BJ (cell line): ENCODE data around the gene ST8SIA1. TPM values are rescaled to one million over a fixed set of nuclear protein-coding genes. Genes with fewer than 3 reads are reported as not detected.

Experiments used
- CTCF ChIA-PET: fragments of 350-600 bp; formaldehyde crosslinking; extraction: SDS; loops from one replicate; lab custom pipeline; 2021; ENCODE audit warnings: antibody characterized with exemption, inconsistent platforms; lab: Yijun Ruan, JAX
- POLR2A ChIA-PET: fragments of 300-600 bp; sonication (Branson Sonifier 250); formaldehyde crosslinking; extraction: SDS; loops from one replicate; lab custom pipeline; 2021; ENCODE audit warnings: antibody characterized with exemption; lab: Charles Lee
- DNase-seq: peaks from one replicate; pipeline ENCODE4 v3.0.0-alpha.2; 2011; ENCODE audit warnings: low read depth
- H3K27me3 ChIP-seq: 2 replicates; pipeline ENCODE4 v1.6.0; 2011; ENCODE audit warnings: low read length; ENCODE audit not compliant: control insufficient read depth, insufficient read depth
- H3K36me3 ChIP-seq: 2 replicates; pipeline ENCODE4 v1.5.1; 2011; ENCODE audit warnings: low read length; ENCODE audit not compliant: control insufficient read depth, insufficient read depth
- H3K4me3 ChIP-seq: 2 replicates; pipeline ENCODE4 v1.5.1; 2011; ENCODE audit warnings: low read depth, mild to moderate bottlenecking, control low read depth, low read length
- polyA plus RNA-seq: library from polyadenylated mRNA; depleted of rRNA; stranded (reverse); fragments of >200 nt; gene quantifications from 2 replicates; pipeline ENCODE4 v1.2.3, GENCODE V29; 2011
- TF ChIP-seq, protein P1 (sequence below): IDR thresholded peaks from 2 replicates; pipeline ENCODE4 v1.5.1; 2011; ENCODE audit warnings: low read depth, mild to moderate bottlenecking, control low read depth, inconsistent platforms, low read length, moderate library complexity; ENCODE audit not compliant: insufficient read depth

Gene ST8SIA1
- polyA plus RNA-seq, 1 experiment: not detected

DNA sequence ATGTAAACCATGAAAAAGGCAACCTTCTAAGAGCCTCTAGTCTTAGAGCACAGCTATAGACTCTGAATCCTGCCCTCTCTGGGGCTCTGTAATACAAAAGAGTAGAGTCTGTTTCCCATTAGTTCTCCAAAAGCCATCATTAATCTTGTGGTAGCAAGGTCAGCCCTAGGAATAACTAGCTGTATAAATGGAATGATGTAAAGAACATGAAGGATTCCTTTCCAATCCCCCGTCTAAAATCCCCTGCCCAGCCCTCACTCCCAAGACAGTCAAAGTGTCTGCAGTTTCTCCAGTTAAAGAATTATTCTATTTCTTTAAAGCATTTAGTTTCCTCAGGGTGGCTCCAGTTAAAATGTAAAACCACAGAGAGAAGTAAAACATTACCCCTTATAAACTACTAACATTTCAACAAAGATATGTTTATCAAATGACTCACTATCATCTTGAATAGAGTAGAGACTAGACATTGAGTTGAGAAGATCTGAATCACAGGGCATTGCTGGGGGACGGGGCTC lies 104.2 kb downstream of the ST8SIA1 start:
- H3K36me3 ChIP-seq: no peaks in the 10 kb centered on the region
- CTCF ChIA-PET: interaction anchor here (1.4 kb wide), 1 partner anchor 105 kb away, joined by 5 read pairs; the partner anchor contains the start of gene ST8SIA1
- no peak overlapping the region for H3K4me3 ChIP-seq
- TF ChIP-seq, protein P1, sequence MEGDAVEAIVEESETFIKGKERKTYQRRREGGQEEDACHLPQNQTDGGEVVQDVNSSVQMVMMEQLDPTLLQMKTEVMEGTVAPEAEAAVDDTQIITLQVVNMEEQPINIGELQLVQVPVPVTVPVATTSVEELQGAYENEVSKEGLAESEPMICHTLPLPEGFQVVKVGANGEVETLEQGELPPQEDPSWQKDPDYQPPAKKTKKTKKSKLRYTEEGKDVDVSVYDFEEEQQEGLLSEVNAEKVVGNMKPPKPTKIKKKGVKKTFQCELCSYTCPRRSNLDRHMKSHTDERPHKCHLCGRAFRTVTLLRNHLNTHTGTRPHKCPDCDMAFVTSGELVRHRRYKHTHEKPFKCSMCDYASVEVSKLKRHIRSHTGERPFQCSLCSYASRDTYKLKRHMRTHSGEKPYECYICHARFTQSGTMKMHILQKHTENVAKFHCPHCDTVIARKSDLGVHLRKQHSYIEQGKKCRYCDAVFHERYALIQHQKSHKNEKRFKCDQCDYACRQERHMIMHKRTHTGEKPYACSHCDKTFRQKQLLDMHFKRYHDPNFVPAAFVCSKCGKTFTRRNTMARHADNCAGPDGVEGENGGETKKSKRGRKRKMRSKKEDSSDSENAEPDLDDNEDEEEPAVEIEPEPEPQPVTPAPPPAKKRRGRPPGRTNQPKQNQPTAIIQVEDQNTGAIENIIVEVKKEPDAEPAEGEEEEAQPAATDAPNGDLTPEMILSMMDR: no peak
- POLR2A ChIA-PET: no interaction called here
- DNase-seq: no peak
- no peaks in the 10 kb centered on the region for H3K27me3 ChIP-seq

- POLR2A ChIA-PET: no interaction called here
- DNase-seq: no peak
These were observed 104.7 kb downstream of the ST8SIA1 start for GRCh38 chr12:22229652-22230279.

DNA sequence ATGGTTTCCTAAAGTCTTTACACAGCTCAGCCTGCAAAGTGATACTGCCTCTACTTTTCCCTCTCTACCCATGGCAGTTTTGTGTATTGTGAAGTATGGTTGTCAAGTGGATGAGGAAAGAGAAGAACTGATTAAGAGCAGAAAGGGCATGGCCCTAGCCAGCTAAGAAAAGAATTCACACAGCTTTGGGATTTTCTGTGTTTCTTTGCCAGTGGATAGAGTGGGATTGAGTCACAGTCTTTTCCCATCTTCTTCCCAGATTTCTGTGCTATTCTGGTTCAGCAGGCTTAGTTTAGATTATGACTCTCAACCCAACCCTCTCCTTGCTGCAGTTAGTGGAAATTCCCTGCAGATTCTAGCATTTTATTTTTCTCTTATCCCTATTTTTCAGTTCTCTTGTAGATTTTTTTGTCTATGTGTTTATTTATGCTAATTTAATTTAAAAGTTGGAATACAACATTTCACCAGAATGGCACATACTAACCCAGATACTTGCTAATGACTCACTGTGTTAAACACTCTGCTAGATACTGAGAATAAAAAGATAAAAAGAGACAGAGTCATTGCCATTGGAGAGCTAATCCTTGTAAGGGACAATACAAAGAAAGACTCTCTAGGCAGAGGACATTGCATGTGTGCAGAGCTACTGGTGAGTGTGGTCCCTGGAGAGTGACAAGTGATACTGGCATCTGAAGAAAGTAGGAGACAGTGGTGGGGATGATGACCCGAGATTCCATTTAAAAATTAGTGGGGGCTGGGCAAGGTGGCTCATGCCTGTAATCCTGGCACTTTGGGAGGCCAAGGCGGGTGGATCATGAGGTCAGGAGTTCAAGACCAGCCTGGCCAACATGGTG lies 106.3 kb downstream of the ST8SIA1 start:
- Histone ChIP-seq H3K27me3 (no peaks in the 10 kb centered on the region), H3K36me3 (no peaks in the 10 kb centered on the region), H3K4me3 (no peak overlapping the region)
- CTCF ChIA-PET: no interaction called here
- POLR2A ChIA-PET: no interaction called here
- TF ChIP-seq, protein P1: no peak
- DNase-seq: no peak

More at GRCh38 chr12:22229652-22230279, 104.7 kb downstream of the ST8SIA1 start:
- Histone ChIP-seq H3K36me3 (no peaks in the 10 kb centered on the region), H3K4me3 (no peak overlapping the region), H3K27me3 (no peaks in the 10 kb centered on the region)
- TF ChIP-seq, protein P1: no peak
- CTCF ChIA-PET: no interaction called here

GRCh38 chr12:22223356-22223755 lies 111.2 kb downstream of the ST8SIA1 start:
- DNase-seq: no peak
- TF ChIP-seq, protein P1: no peak
- Histone ChIP-seq H3K4me3 (no peak overlapping the region), H3K36me3 (no peaks in the 10 kb centered on the region), H3K27me3 (no peaks in the 10 kb centered on the region)
- CTCF ChIA-PET: no interaction called here
- POLR2A ChIA-PET: no interaction called here

GRCh38 chr12:22217556-22217955 lies 117.0 kb downstream of the ST8SIA1 start:
- DNase-seq: no peak
- ChIA-PET CTCF (no interaction called here), POLR2A (no interaction called here)
- no peaks in the 10 kb centered on the region for H3K36me3 ChIP-seq
- no peak overlapping the region for H3K4me3 ChIP-seq
- H3K27me3 ChIP-seq: no peaks in the 10 kb centered on the region
- TF ChIP-seq, protein P1: no peak
